ENCODE data around the gene CFAP161. TPM values are rescaled to one million over a fixed set of nuclear protein-coding genes. Genes with fewer than 3 reads are reported as not detected.

CFAP161 gene
- total RNA-seq, 1 experiment from 2014 or later: not detected

- H3K9me3 Mint-ChIP-seq (ENCODE audit: unreplicated experiment): no peaks in the 10 kb centered on the region
- H3K4me3 Mint-ChIP-seq (ENCODE audit: unreplicated experiment): no peak overlapping the region
- TF ChIP-seq CTCF (IDR thresholded peaks at IDR 0.05; ENCODE audit: unreplicated experiment): no peak
- H3K4me1 Mint-ChIP-seq (ENCODE audit: insufficient read depth, unreplicated experiment): peaks cover 6% of the 10 kb centered on the region
- no TSS peak for BruUV-seq (replicated peaks)
- no peak for DNase-seq (ENCODE audit: unreplicated experiment)
- H3K27me3 Mint-ChIP-seq (ENCODE audit: insufficient read depth, unreplicated experiment): no peaks in the 10 kb centered on the region
- no peak overlapping the region for H3K27ac Mint-ChIP-seq (ENCODE audit: low read depth, unreplicated experiment)
- ChIA-PET POLR2A (no interaction called here), CTCF (no interaction called here)
- no peaks in the 10 kb centered on the region for H3K36me3 Mint-ChIP-seq (ENCODE audit: insufficient read depth, unreplicated experiment)
- intact Hi-C loops (cut with micrococcal nuclease): no loop called here
These were observed 50.1 kb downstream of the CFAP161 start for GRCh38 chr15:81184188-81184587.

- no peak for TF ChIP-seq CTCF (IDR thresholded peaks at IDR 0.05; ENCODE audit: unreplicated experiment)
- Mint-ChIP-seq H3K4me1 (ENCODE audit: insufficient read depth, unreplicated experiment) (peaks cover 22% of the 10 kb centered on the region), H3K9me3 (ENCODE audit: unreplicated experiment) (no peaks in the 10 kb centered on the region), H3K36me3 (ENCODE audit: insufficient read depth, unreplicated experiment) (no peaks in the 10 kb centered on the region), H3K27ac (ENCODE audit: low read depth, unreplicated experiment) (no peak overlapping the region), H3K27me3 (ENCODE audit: insufficient read depth, unreplicated experiment) (no peaks in the 10 kb centered on the region), H3K4me3 (ENCODE audit: unreplicated experiment) (no peak overlapping the region)
- intact Hi-C loops (cut with micrococcal nuclease): no loop called here
- ChIA-PET CTCF (no interaction called here), POLR2A (no interaction called here)
- DNase-seq (ENCODE audit: unreplicated experiment): no peak
- BruUV-seq (replicated peaks): no TSS peak
These were observed 51.7 kb downstream of the CFAP161 start for GRCh38 chr15:81185631-81186295.

GRCh38 chr15:81188354-81188753 is 54.3 kb downstream of the CFAP161 start:
- no peak overlapping the region for H3K27ac Mint-ChIP-seq (ENCODE audit: low read depth, unreplicated experiment)
- ChIA-PET CTCF (interaction anchor here (0.6 kb wide), 1 partner anchor 219 kb away, joined by 3 read pairs; no protein-coding TSS in a partner anchor), POLR2A (interaction anchor here (0.6 kb wide), 1 partner anchor 45 kb away, joined by 3 read pairs; no protein-coding TSS in a partner anchor)
- no peak for DNase-seq (ENCODE audit: unreplicated experiment)
- no peak for TF ChIP-seq CTCF (IDR thresholded peaks at IDR 0.05; ENCODE audit: unreplicated experiment)
- no peaks in the 10 kb centered on the region for H3K36me3 Mint-ChIP-seq (ENCODE audit: insufficient read depth, unreplicated experiment)
- H3K9me3 Mint-ChIP-seq (ENCODE audit: unreplicated experiment): no peaks in the 10 kb centered on the region
- no peaks in the 10 kb centered on the region for H3K27me3 Mint-ChIP-seq (ENCODE audit: insufficient read depth, unreplicated experiment)
- BruUV-seq (replicated peaks): no TSS peak
- H3K4me1 Mint-ChIP-seq (ENCODE audit: insufficient read depth, unreplicated experiment): peaks cover 32% of the 10 kb centered on the region
- no peak overlapping the region for H3K4me3 Mint-ChIP-seq (ENCODE audit: unreplicated experiment)
- intact Hi-C loops (cut with micrococcal nuclease): no loop called here

- intact Hi-C loops (cut with micrococcal nuclease): loop anchor here (2.0 kb wide), 1 partner anchor 29 kb away; no protein-coding TSS in a partner anchor
- no TSS peak for BruUV-seq (replicated peaks)
- peak; percentile 75 for DNase-seq (ENCODE audit: unreplicated experiment)
- no peaks in the 10 kb centered on the region for H3K9me3 Mint-ChIP-seq (ENCODE audit: unreplicated experiment)
- H3K36me3 Mint-ChIP-seq (ENCODE audit: insufficient read depth, unreplicated experiment): no peaks in the 10 kb centered on the region
- no peaks in the 10 kb centered on the region for H3K27me3 Mint-ChIP-seq (ENCODE audit: insufficient read depth, unreplicated experiment)
- H3K4me3 Mint-ChIP-seq (ENCODE audit: unreplicated experiment): peak overlapping the region; percentile 49
- no peak for TF ChIP-seq CTCF (IDR thresholded peaks at IDR 0.05; ENCODE audit: unreplicated experiment)
- CTCF ChIA-PET: interaction anchor here (2.0 kb wide), 1 partner anchor 77 kb away, joined by 7 read pairs; no protein-coding TSS in a partner anchor
- peak overlapping the region; percentile 92 for H3K27ac Mint-ChIP-seq (ENCODE audit: low read depth, unreplicated experiment)
- POLR2A ChIA-PET: interaction anchor here (0.6 kb wide), 1 partner anchor 1679 kb away, joined by 3 read pairs; no protein-coding TSS in a partner anchor
- peaks cover 32% of the 10 kb centered on the region for H3K4me1 Mint-ChIP-seq (ENCODE audit: insufficient read depth, unreplicated experiment)
These were observed 55.7 kb downstream of the CFAP161 start for GRCh38 chr15:81189583-81190283.

Measured in MCF 10A (cell line).